Placental epithelial cell (primary cell): ENCODE results near the gene MAST1. TPM values are rescaled to one million over a fixed set of nuclear protein-coding genes. Genes with fewer than 3 reads are reported as not detected.
A peak's percentile ranks its signal among the peaks of the same experiment; 100 is the strongest.

Experiments
- small RNA-seq: library from RNA; depleted of rRNA; stranded (forward); fragments of <200 nt; gene quantifications from one replicate; pipeline ENCODE3, GENCODE V24; 2012
- total RNA-seq: library from RNA; depleted of rRNA; stranded (reverse); fragments of >200 nt; gene quantifications from 2 replicates; pipeline ENCODE4 v1.2.3, GENCODE V29; 2012

The MAST1 gene
- under 0.01 and 0.43 TPM in 2 replicates for total RNA-seq

DNA sequence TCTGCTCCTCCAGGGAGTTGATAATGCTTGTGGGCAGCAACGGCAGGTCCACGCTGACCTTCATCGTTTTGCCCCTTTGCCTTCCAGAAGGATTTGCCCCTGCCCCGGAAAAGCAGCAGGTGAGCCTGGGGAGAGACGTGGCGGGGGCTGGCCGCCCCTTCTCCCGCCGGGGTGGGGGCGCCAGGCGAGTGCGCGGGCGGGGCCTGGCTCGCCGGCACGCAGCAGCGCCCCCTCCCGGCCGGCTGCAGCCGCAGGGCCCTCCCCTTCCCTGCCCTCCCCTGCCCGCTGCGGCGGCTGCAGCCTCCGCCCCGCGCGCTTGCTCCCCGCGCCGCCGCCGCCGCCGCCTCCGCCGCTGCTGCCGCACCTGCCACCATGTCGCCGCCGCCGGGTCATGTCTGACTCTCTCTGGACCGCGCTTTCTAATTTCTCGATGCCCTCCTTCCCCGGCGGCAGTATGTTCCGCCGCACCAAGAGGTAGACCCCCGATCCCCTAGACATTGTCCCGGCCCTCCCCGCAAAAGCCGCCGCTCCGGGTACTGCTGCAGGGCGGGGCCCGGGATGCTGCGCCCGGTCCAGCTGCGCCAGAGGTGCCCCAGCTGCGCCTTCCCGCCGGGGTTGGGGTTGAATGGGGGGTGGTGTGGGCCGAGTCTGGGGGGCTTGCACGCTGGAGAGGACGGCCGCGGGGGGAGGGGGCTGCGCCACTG lies at the start of gene MAST1:
TSS of gene MAST1 (plus strand) at position 334 of the 704 bp plus-strand sequence. CDS start at position 392, 58 bp downstream.

DNA sequence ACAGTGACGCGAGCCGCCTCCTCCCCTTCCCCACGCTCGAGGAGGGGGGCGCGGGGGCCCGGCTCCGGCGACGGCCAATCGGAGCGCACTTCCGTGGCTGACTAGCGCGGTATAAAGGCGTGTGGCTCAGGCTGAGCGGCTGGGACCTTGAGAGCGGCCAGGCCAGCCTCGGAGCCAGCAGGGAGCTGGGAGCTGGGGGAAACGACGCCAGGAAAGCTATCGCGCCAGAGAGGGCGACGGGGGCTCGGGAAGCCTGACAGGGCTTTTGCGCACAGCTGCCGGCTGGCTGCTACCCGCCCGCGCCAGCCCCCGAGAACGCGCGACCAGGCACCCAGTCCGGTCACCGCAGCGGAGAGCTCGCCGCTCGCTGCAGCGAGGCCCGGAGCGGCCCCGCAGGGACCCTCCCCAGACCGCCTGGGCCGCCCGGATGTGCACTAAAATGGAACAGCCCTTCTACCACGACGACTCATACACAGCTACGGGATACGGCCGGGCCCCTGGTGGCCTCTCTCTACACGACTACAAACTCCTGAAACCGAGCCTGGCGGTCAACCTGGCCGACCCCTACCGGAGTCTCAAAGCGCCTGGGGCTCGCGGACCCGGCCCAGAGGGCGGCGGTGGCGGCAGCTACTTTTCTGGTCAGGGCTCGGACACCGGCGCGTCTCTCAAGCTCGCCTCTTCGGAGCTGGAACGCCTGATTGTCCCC lies 46.8 kb upstream of the MAST1 start, which contains the start of gene JUNB:
TSS of gene JUNB (plus strand) at position 142 of the 706 bp plus-strand sequence. CDS start at position 428, 286 bp downstream.

DNA sequence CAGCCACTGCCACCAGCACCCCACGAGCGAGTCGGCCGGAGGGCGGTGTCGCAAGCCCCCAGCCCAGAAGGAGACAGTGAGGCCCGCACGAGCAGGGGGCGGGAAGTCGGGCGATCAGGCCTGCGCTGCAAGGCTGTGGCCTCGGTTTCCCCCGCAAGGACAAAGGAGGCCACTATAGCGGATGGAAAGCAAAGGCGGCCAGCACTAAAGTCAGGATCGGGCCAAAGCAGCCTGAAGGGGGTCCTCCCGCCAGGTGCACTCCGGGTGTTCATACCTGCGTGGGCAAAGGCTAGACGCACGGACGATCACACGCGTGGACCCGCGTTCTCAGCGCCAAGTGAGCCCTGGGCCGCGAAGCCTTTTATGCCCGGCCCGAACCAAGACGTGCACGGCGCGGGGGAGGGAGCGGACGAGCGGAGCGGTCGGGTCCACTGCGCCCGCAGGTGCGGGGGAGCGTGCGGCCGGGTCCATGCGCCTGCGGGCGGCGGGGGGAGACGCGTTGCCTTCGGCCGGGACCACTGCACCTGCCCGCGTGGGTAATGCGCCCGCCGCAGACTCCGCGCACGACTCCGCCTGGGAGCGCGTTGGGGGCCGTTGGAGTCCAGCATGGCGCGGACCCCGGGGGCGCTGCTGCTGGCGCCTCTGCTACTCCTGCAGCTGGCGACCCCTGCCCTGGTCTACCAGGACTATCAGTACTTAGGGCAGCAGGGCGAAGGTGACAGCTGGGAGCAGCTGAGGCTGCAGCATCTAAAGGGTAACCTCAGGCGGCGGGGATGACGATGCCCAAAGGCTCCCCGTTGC lies 36.6 kb upstream of the MAST1 start, which contains the start of the genes PRDX2 and THSD8:
TSS of gene PRDX2 (minus strand) at position 335 of the 801 bp plus-strand sequence. CDS start 539 bp downstream, outside the sequence.
TSS of gene THSD8 (plus strand) at position 604 of the 801 bp plus-strand sequence. CDS start at position 607, 3 bp downstream.

DNA sequence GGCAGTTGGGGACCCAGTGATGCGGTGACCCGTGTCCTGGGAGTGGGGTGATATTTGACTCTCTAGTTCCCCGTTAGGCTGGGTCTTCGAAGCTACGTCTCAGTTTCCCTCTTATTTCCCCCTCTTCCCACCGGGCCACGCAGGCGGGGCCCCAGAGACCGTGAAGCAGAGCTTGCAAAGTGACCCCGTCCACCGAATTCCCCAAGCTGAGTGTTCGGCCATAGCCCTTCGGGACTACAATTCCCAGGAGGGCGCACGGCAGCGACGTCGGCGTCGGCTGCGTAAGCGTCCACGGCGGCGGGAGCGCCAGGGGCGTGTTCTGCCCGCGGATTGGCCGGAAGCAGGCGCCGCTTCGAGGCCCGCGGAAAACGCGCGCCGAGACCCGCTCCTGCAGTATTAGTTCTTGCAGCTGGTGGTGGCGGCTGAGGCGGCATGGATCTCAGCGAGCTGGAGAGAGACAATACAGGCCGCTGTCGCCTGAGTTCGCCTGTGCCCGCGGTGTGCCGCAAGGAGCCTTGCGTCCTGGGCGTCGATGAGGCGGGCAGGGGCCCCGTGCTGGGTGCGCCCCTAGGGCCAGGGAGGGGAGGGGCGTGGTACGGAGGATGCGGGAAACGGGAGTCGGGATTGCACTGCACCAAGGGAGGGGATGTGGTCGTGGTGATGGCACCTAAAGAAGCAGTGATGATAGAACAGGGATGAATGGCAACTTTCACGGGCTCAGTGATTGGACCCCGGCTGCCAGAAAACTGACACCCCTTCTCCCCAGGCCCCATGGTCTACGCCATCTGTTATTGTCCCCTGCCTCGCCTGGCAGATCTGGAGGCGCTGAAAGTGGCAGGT lies 31.9 kb upstream of the MAST1 start, which contains the start of gene RNASEH2A:
TSS of gene RNASEH2A (plus strand) at position 343 of the 840 bp plus-strand sequence. CDS start at position 433, 90 bp downstream.

DNA sequence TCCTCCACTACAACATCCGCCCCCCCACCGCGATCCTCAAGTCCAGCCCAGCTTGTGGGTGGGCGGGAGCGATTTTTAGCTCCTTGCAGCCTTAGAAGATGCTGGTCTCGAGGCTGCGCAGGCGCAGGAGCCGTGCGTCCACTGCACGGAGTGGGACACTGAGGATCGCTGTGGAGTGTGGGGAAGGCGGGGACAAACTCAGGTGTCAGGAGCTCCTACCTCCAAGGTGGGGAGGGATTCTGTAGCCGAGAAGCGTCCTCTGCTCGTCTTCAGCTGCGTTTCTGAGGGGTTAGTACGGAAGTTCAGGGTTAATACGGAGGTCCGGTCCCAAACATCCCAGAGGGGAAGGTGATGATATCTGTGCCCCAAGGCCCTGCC lies 3.8 kb upstream of the MAST1 start, which contains the start of gene RTBDN:
TSS of gene RTBDN (minus strand) at position 14 of the 378 bp plus-strand sequence. CDS start 4,600 bp downstream, outside the sequence.

DNA sequence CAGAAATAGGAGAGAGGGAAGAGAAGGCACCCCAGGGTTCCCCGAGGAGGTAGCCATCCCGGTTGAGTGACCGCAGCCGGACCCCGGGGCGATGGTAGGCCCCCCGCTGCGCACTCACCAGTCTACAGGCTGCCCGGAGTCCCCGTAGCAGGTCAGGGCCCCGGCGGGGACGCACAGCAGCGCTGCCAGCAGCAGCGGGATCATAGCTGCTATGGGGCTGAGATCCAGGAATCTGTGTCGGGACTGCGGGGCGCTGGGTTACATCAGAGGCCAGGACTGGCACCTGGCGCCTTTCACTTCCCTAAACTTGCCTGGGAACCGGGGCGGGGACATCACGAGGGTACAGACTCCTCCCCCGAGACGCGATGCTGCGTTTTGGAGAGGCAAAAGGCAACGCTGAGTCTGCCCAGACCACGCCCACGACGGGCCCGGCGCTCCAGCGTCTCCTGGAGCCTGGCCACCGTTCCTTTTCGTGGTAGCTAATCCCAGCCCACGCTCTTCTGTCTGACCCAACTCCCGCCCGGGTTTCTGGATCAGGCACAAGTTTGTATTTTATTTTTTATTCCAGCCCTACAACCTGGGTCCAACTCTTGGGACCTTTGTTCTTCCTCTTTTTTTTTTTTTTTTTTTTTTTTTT lies 43.0 kb downstream of the MAST1 start, which contains the start of gene DNASE2:
TSS of gene DNASE2 (minus strand) at position 278 of the 637 bp plus-strand sequence. CDS start at position 204, 74 bp downstream.

DNA sequence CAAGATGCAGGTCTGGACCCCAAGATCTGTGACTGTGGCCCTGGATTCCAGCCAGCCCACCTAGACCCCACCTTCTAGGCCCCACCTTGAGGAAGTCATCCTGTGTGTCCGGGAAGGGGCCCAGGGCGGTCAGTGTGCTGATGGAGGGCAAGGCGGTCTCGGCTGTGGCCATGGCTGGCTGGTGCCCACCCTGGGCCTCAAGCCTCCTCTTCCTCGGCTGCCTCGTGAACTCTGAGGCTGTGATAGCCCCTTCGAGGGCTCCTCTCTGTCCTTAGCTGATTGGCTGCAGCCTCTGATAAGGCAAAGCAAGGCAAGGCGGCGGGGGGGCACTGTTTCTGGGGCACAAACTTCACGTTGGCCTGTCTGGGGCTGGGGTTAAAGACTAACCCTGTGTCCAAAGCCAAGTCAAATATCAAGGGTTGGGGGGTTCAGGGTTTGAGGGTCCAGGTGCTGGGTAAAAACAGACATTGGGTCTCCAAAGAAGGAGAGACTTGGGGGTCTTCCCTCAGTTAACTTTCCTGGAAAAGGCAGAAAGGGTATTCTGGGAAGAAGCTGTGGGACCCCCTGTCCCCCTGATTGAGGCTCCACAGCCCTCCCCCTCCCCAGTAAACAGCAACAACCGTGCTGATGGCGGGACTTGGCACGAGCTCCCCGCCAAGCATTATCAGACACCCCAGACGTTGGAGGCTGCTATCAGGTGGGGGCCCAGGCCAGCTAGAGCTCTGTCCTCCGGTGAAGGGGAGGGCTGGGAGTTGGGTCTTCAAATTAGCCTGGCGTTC lies 48.8 kb downstream of the MAST1 start, which contains the start of gene KLF1:
TSS of gene KLF1 (minus strand) at position 233 of the 779 bp plus-strand sequence. CDS start at position 172, 61 bp downstream.

DNA sequence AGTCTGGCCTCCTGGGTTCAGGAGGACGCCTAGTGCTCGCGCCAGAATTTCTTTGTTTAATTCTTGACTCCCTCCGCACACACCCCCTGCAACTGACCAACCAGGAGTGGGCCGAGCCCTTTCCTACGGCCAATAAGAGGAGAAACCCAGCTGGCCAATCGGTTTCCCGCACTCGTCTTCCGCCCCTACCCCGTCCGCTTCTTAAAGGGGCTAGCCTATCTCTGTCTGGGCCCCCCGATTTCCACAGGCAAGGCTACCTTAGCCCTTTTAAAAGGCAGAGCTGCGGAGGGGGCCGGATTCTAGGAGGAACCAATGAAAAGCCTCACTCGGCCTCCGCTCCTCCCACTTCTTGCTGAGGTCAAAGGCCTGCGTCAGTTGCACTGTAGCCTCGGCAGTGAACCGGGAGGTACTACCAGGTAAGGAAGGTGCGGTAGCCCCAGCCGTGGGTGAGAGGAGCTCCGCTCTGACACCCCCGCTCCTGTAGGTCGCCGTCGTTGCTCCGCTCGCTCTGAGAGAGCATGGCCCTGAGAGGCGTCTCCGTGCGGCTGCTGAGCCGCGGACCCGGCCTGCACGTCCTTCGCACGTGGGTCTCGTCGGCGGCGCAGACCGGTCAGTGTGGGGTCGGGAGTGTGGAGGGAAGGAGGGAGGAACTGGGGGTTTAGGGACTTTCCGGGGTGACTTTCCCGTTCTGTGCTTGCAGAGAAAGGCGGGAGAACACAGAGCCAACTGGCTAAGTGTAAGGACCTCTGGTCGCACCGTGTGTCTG lies 52.7 kb downstream of the MAST1 start, which contains the start of gene GCDH:
TSS of gene GCDH (plus strand) at position 374 of the 766 bp plus-strand sequence. CDS start at position 519, 145 bp downstream.

Small RNAs within 50 kb of the gene (small RNA-seq; reads per million reads assigned to genes)
- gene MIR5695, result 0.86 reads per million, percentile 50 among the genes with 10 or more reads in this experiment
- not detected for gene MIR6794

Other genes starting within 250 kb of the MAST1 start
- gene ZNF490, start 227.7 kb upstream of the MAST1 start, total RNA-seq, result 8.9 and 9.4 TPM in 2 replicates
- 12.6 and 14.0 TPM in 2 replicates for gene ZNF791, start 227.6 kb upstream of the MAST1 start, total RNA-seq
- gene MAN2B1, start 171.8 kb upstream of the MAST1 start, total RNA-seq, result 41.6 and 50.6 TPM in 2 replicates
- 9.0 and 9.1 TPM in 2 replicates for gene WDR83, start 171.7 kb upstream of the MAST1 start, total RNA-seq
- gene DHPS, start 156.6 kb upstream of the MAST1 start, total RNA-seq, result 59.3 and 66.4 TPM in 2 replicates
- gene GNG14, start 150.5 kb upstream of the MAST1 start, total RNA-seq, result not detected in 2 replicates
- 15.7 and 19.8 TPM in 2 replicates for gene FBXW9, start 141.9 kb upstream of the MAST1 start, total RNA-seq
- 39.5 and 59.7 TPM in 2 replicates for gene TNPO2, start 114.6 kb upstream of the MAST1 start, total RNA-seq
- gene TRIR, start 103.8 kb upstream of the MAST1 start, total RNA-seq, result 111 and 226 TPM in 2 replicates
- gene GET3, start 101.0 kb upstream of the MAST1 start, total RNA-seq, result 76.6 and 122 TPM in 2 replicates
- gene BEST2, start 86.7 kb upstream of the MAST1 start, total RNA-seq, result not detected in 2 replicates
- 24.1 and 41.6 TPM in 2 replicates for gene HOOK2, start 63.0 kb upstream of the MAST1 start, total RNA-seq
- 91.9 and 180 TPM in 2 replicates for gene JUNB, start 47.0 kb upstream of the MAST1 start, total RNA-seq
- 190 and 206 TPM in 2 replicates for gene PRDX2, start 36.7 kb upstream of the MAST1 start, total RNA-seq
- not detected in 2 replicates for gene THSD8, start 36.4 kb upstream of the MAST1 start, total RNA-seq
- gene RNASEH2A, start 31.9 kb upstream of the MAST1 start, total RNA-seq, result 13.3 and 21.5 TPM in 2 replicates
- not detected in 2 replicates for gene RTBDN, start 3.9 kb upstream of the MAST1 start, total RNA-seq
- gene DNASE2, start 42.9 kb downstream of the MAST1 start, total RNA-seq, result 28.7 and 30.7 TPM in 2 replicates
- gene KLF1, start 48.7 kb downstream of the MAST1 start, total RNA-seq, result not detected in 2 replicates
- gene GCDH, start 52.6 kb downstream of the MAST1 start, total RNA-seq, result 17.7 and 42.1 TPM in 2 replicates
- 0.39 TPM in 1 of 2 replicates, not detected in the other for gene SYCE2, start 80.8 kb downstream of the MAST1 start, total RNA-seq
- 47.1 and 54.3 TPM in 2 replicates for gene FARSA, start 95.2 kb downstream of the MAST1 start, total RNA-seq
- gene CALR, start 100.1 kb downstream of the MAST1 start, total RNA-seq, result 1,956 and 2,934 TPM in 2 replicates
- 61.2 and 89.9 TPM in 2 replicates for gene RAD23A, start 107.3 kb downstream of the MAST1 start, total RNA-seq
- 13.0 and 18.3 TPM in 2 replicates for gene GADD45GIP1, start 118.7 kb downstream of the MAST1 start, total RNA-seq
- 0.11 TPM in 1 of 2 replicates, not detected in the other for gene DAND5, start 131.1 kb downstream of the MAST1 start, total RNA-seq
- 2.6 and 5.9 TPM in 2 replicates for gene NFIX, start 157.0 kb downstream of the MAST1 start, total RNA-seq